ENCODE results near the gene SLC5A10.

The SLC5A10 gene

DNA sequence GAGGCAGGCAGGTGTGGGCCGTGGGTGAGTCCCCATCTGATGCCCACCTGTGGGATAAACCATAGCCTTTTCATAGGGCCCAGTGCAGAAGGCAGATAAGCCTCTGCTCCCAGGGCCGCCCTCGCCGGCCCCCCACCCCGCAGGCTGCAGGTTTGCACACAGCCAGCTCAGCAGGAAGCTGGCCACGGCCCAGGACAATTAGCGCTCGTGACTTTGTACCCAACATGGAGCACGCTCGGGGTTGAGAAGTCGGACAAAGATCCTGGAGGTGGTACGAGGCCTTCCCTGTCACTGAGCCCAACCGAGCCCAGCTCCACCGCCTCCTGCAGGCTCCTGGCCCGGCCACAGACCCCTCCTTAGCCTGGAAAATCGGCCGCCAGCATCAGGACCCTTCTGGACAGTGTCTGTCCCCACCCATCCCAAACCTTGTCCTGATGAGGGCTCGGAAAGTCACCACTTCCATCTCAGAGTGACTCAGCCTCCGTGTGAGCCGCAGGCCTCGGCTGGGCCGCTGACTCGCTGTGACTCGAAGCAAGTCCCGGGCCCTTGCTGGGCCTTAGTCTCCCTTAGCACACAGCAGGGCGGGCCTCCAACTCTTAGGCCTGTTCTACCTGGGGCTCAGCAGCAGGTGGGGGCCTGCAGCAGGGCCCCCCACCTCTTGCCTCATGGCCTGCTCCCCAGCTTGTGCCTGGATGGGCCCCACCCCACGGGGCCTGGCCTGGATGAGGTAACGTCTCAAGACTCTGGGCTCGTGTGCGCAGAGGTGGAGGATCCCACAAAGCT, 29.9 kb downstream of the SLC5A10 start:
- DNase-seq (ENCODE audit: extremely low read depth in 1 of 2, low read depth in 1 of 2), result no peak

- no peak for DNase-seq (ENCODE audit: extremely low read depth in 1 of 2, low read depth in 1 of 2)
Observed at GRCh38 chr17:18984273-18985114, 32.5 kb downstream of the SLC5A10 start.

DNA sequence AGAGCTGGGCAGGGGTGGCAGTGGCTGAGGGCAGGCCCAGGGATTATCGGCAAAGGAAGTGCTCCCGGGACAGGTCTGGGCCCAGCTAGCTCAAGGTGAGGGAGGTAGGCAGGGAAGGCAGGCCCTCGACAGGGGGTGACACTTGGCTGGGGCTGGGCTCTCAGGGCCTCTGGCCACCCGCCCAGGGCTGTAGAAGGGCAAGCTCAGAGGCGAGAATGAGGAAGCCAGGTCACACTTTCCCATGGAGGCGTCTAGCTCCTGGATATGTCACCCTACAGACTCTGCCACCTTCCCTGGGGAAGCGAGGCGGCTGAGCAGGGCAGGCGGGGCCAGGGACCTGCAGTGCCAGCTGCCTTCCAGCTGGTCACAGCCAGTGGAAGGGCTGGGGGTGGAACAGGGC, 33.5 kb downstream of the SLC5A10 start:
- no peak for DNase-seq (ENCODE audit: extremely low read depth in 1 of 2, low read depth in 1 of 2)

GRCh38 chr17:18986541-18987229, 34.7 kb downstream of the SLC5A10 start:
- no peak for DNase-seq (ENCODE audit: extremely low read depth in 1 of 2, low read depth in 1 of 2)

- DNase-seq (ENCODE audit: extremely low read depth in 1 of 2, low read depth in 1 of 2), result no peak
Observed at GRCh38 chr17:18987230-18987610, 35.3 kb downstream of the SLC5A10 start.

GRCh38 chr17:18987862-18988545, 36.0 kb downstream of the SLC5A10 start:
- DNase-seq (ENCODE audit: extremely low read depth in 1 of 2, low read depth in 1 of 2), result no peak

DNA sequence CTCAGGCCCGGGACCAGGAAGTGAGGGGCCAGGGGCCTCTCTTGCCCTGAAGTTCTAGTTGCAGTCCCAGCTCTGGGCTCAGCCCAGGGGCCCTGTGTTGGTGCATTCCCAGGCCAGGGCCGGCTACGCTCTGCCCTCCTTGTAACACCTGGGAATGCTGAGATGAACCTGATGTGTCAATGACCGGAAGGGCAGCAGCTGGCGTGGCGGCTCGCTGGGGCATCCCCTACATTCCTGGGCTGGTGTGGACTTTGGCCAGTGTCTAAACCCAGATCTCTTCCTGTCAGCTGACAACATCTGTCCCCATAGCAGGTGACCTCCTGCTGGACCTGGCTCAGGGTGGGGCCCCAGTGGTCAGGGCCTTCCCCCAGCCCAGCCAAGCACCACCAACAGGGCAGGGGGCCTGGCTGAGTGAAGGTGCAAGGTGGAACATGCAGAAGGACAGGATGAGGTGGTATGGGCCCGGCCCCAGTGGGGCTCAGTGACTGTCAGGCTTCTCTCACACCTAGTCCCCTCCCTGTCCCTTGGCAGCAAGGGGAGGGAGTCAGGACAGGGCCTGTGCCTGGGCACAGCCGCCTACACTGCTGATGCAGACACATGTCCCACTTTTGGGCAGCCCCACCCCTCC, 36.7 kb downstream of the SLC5A10 start:
- no peak for DNase-seq (ENCODE audit: extremely low read depth in 1 of 2, low read depth in 1 of 2)

- no peak for DNase-seq (ENCODE audit: extremely low read depth in 1 of 2, low read depth in 1 of 2)
Observed at GRCh38 chr17:18990331-18990730, 38.4 kb downstream of the SLC5A10 start.

DNA sequence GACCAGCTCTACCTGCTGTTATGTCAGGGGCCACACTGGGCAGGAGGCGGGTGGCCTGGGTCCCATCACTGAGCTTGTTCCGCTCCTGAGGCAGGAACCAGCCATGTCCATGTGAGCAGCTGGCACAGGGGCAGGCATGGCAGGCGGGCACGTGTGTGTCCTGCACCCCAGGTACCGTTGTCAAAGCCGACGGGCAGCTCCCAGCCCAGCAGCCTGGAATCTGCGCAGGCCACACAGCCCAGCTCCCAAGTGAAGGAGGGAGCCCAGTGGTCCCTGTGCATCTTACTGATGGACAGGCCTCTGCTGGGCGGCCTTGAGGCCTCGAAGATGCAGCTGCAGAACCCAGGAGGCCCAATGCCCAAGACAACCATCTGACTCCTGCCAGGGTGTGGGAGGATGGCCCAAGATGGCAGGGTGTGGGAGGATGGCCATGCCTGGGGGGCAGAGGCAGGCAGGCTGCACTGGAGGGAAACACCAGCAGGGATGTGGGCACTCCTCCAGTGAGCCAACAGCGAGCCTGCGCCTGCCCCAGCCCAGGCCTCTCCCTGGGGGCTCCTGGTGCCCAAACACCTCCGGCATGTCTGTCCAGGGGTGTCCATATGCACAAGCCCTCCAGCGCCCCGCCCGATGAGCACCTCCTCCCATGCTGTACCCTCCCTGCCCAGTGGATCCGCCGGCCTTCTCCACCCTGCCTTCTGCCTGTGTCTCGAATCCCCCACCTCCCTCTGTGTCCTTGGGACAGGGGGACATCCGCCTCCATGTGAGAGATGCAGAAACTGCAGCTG, 39.8 kb downstream of the SLC5A10 start:
- DNase-seq (ENCODE audit: extremely low read depth in 1 of 2, low read depth in 1 of 2), result no peak

DNA sequence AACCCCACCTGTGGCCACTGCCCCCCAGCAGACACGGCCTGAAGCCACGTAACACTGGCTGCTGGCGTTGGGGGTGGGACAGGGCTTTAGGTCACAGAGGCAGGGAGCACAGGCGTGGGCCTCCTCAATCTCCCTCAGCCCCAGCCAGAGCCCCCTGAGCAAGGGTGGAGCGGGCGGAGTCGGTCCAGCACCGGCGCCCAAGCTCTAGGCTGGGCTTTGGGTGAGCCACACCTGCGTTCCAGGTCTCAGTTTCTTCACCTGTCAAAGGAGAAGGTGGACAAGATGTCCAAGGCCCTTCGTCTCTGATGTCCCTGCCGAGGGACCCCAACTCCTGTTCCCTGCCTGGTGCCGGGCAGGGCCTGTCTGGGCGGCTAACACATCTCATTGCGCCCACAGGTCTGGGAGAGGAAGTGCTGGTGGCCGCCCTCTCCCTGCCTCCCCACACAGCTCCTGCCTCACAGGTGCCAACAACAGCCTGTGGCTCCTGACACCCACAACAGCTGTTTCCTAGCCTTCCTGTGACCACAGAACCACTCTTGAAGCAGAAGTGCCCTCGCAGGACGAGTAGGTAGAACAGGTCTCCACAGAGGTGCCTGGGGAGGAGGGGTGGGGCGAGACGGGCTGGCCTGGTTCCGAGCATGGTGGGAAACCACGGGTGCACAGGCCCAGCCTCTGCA, 40.6 kb downstream of the SLC5A10 start:
- DNase-seq (ENCODE audit: extremely low read depth in 1 of 2, low read depth in 1 of 2), result peak; percentile 9 to 14

DNA sequence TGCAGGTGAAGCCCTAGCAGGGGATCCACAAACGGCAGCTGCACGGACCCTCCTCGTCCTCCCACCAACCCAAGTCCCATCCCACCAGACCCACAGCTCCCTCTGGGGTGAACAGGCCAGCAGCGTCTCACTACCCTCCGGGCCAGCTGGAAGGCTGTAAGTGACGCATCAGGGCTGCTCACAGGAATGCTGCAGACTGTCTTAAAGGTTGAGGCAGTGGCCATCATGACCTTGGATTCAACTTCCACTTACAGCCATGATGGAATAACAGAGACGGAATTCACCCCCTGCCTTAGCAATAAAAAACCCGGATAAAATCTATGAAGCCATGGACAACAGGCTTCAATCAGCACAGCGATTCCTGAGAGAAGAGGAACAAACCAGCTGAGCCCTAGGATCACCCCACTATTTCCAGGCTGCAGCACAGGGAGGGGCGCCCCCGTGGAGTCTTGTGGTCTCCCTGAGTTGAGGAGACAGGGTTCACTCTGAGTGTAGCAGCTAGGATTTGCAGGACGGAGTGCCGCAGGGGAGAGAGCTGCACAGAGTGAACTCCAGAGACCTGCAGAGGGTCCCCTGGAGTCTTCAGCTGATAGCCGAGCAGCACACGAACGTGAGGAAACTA, 42.1 kb downstream of the SLC5A10 start:
- DNase-seq (ENCODE audit: extremely low read depth in 1 of 2, low read depth in 1 of 2), result no peak

GRCh38 chr17:18994631-18995030, 42.7 kb downstream of the SLC5A10 start:
- no peak for DNase-seq (ENCODE audit: extremely low read depth in 1 of 2, low read depth in 1 of 2)

DNA sequence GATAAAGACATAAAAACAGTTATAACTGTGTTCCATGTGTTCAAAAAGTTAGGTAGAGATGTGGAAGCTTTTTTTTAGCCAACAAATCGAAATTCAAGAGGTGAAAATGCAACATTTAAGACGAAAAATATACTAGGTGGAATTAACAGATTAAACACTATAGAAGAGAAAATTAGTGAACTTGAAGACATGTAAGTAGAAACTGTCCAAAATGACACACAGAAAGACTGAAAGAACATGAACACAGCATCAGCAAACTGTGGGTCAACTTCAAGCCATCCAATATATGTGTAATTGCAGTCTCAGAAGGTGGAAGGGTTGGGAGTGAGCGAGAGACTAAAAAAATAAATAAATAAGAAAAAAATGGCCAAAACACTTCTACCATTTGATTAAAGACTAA, 43.3 kb downstream of the SLC5A10 start:
- no peak for DNase-seq (ENCODE audit: extremely low read depth in 1 of 2, low read depth in 1 of 2)

DNA sequence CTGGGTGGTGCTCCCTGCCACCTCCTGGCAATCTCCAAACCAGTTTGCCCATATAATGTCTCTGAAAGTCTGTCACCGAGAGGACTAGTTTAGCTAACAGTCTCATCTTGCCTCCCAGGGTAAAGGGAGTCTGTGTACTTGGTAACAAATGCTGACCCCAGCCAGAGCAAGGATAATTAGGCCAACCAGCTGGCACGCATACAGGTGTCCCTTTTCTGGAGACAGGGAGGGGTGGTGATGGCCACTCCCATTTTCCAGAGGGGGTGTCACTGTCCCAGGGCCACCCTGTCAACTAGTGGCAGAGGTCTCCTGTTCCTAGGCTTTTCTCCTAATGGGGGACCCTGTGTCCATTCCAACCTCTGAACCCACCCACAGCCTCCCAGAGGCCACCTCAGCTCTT, 44.5 kb downstream of the SLC5A10 start:
- no peak for DNase-seq (ENCODE audit: extremely low read depth in 1 of 2, low read depth in 1 of 2)

- no peak for DNase-seq (ENCODE audit: extremely low read depth in 1 of 2, low read depth in 1 of 2)
Observed at GRCh38 chr17:18997650-18998196, 45.8 kb downstream of the SLC5A10 start.

DNA sequence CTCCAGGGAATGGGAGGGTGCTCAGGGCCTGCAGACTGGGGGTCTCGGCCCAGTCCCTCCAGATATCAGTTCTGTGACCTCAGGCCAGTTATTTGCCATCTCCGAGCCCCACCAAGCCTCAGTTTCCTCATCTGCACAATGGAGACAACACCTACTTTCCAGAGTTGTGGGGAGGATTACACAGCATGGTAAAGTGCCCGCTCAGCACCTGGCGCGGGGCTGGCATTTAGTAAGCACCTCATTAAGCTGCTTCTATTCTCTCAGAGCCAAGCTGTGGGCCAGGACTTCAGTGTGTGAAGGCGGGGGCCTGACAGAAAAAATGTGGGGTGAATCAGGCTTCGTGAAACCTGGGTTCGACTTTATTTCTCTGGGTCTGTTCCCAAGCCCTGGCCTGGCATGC, 47.4 kb downstream of the SLC5A10 start:
- no peak for DNase-seq (ENCODE audit: extremely low read depth in 1 of 2, low read depth in 1 of 2)

DNA sequence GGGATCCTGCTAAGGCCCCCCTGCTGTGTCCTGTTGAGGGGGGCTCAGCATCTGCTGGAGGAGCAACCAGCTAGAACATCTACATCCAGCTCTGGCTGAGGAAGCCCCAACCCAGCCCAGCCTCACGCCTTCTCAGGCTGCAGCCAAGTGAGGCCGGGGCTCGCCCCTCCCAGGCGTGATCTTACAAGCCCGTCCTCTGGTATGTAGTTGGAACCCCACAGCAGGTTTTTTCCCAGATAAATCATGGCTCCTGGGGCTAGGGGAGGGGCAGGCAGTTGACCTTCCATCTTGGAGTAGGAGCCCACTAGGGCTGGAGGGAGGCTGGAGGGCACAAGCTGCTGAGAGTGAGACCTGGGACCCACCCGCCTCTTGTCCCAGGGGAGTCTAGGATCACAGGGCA, 47.9 kb downstream of the SLC5A10 start:
- no peak for DNase-seq (ENCODE audit: extremely low read depth in 1 of 2, low read depth in 1 of 2)

DNA sequence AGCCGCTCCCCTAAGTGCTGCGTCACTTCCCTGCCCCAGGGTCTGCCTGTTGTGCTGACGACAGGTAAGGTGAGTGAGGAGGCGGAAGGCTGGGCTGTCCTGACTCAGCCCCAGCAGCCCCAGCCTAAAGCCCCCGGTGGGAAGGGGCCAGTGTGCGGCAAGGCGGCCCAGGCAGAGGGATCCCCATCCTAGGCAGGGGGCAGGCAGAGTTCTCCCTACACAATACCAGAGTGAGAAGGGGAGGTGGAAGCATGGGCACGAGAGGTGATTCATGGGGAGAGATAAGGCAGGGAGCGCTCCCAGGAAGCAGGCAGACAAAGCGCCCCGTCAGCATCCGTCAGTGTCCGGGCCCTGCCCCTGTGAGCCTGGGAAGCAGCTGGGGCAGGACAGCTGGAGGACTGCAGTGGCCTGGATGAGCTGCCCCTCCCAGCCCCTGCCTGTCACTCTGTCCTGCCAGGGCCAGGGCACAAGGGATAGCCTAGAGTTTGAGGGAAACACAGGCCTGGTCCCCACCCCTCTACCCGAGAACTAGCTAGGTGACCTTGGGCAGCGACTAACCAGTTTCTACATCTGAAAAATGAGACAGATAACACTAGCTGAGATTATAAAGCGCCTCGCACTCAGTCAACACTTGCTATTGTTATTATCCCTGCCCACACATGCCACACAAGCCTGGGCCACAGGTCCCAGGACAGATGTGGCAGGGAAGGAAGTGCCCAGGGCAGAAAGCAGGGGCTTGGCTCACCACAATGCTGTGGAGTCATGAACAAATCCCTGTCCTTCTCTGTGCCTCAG, 48.8 kb downstream of the SLC5A10 start:
- no peak for DNase-seq (ENCODE audit: extremely low read depth in 1 of 2, low read depth in 1 of 2)
